Nephron (organoid): ENCODE measurements around the gene SYS1.

ENCODE experiments used
- H3K27ac Mint-ChIP-seq, 3 experiments: 2 replicates each; pipeline ENCODE4 v1.8.0; 2020; ENCODE audit warnings: mixed read lengths in 3 of 3, mild to moderate bottlenecking in 2 of 3, moderate library complexity in 1 of 3
- H3K27me3 Mint-ChIP-seq: 2 replicates; pipeline ENCODE4 v1.8.0; 2021; ENCODE audit warnings: low read depth, mild to moderate bottlenecking, moderate library complexity, mixed read lengths
- H3K36me3 Mint-ChIP-seq: 2 replicates; pipeline ENCODE4 v1.8.0; 2020; ENCODE audit warnings: low read depth, mixed read lengths
- H3K4me1 Mint-ChIP-seq: 2 replicates; pipeline ENCODE4 v1.8.0; 2020; ENCODE audit warnings: mixed read lengths
- H3K4me3 Mint-ChIP-seq, 3 experiments: 2 replicates each; pipeline ENCODE4 v1.8.0; 2020; ENCODE audit warnings: mild to moderate bottlenecking in 3 of 3, mixed read lengths in 3 of 3, moderate library complexity in 2 of 3
- H3K9me3 Mint-ChIP-seq: 2 replicates; pipeline ENCODE4 v1.8.0; 2020; ENCODE audit warnings: mixed read lengths
- CTCF ChIP-seq, 3 experiments: fragments of 200-600 bp; sonication (generic); IDR thresholded peaks; one replicate each; pipeline ENCODE4 v1.5.0; 2021; ENCODE audit warnings: antibody characterized with exemption in 3 of 3; ENCODE audit not compliant: unreplicated experiment in 3 of 3

SYS1 gene

GRCh38 chr20:45318386-45318939 is 44.5 kb upstream of the SYS1 start:
- no peaks in the 10 kb centered on the region for H3K4me1 Mint-ChIP-seq
- no peaks in the 10 kb centered on the region for H3K36me3 Mint-ChIP-seq
- H3K4me3 Mint-ChIP-seq: no peak overlapping the region
- no peak for TF ChIP-seq CTCF (IDR thresholded peaks at IDR 0.05; ENCODE audit: unreplicated experiment in 3 of 3)
- H3K27me3 Mint-ChIP-seq: peaks cover 7% of the 10 kb centered on the region
- no peaks in the 10 kb centered on the region for H3K9me3 Mint-ChIP-seq
- H3K27ac Mint-ChIP-seq: no peak overlapping the region

GRCh38 chr20:45318948-45319347 is 44.0 kb upstream of the SYS1 start:
- Mint-ChIP-seq H3K4me3 (no peak overlapping the region), H3K4me1 (no peaks in the 10 kb centered on the region), H3K36me3 (no peaks in the 10 kb centered on the region), H3K27me3 (peaks cover 4% of the 10 kb centered on the region), H3K27ac (no peak overlapping the region), H3K9me3 (no peaks in the 10 kb centered on the region)
- no peak for TF ChIP-seq CTCF (IDR thresholded peaks at IDR 0.05; ENCODE audit: unreplicated experiment in 3 of 3)

GRCh38 chr20:45320948-45321595 is 41.9 kb upstream of the SYS1 start:
- H3K4me1 Mint-ChIP-seq: no peaks in the 10 kb centered on the region
- H3K9me3 Mint-ChIP-seq: no peaks in the 10 kb centered on the region
- no peaks in the 10 kb centered on the region for H3K27me3 Mint-ChIP-seq
- TF ChIP-seq CTCF (IDR thresholded peaks at IDR 0.05; ENCODE audit: unreplicated experiment in 3 of 3): no peak
- H3K4me3 Mint-ChIP-seq: no peak overlapping the region
- H3K27ac Mint-ChIP-seq: no peak overlapping the region
- no peaks in the 10 kb centered on the region for H3K36me3 Mint-ChIP-seq

GRCh38 chr20:45322952-45323383 is 40.0 kb upstream of the SYS1 start:
- no peaks in the 10 kb centered on the region for H3K27me3 Mint-ChIP-seq
- no peaks in the 10 kb centered on the region for H3K9me3 Mint-ChIP-seq
- peaks cover 8% of the 10 kb centered on the region for H3K36me3 Mint-ChIP-seq
- H3K4me3 Mint-ChIP-seq: no peak overlapping the region
- peak in 1 of 3 experiments; percentile 19 for TF ChIP-seq CTCF (IDR thresholded peaks at IDR 0.05; ENCODE audit: unreplicated experiment in 3 of 3)
- no peak overlapping the region for H3K27ac Mint-ChIP-seq
- H3K4me1 Mint-ChIP-seq: no peaks in the 10 kb centered on the region

- Mint-ChIP-seq H3K9me3 (no peaks in the 10 kb centered on the region), H3K36me3 (peaks cover 8% of the 10 kb centered on the region), H3K27ac (no peak overlapping the region), H3K27me3 (no peaks in the 10 kb centered on the region), H3K4me1 (no peaks in the 10 kb centered on the region), H3K4me3 (no peak overlapping the region)
- no peak for TF ChIP-seq CTCF (IDR thresholded peaks at IDR 0.05; ENCODE audit: unreplicated experiment in 3 of 3)
Observed at GRCh38 chr20:45323731-45324130, 39.2 kb upstream of the SYS1 start.

GRCh38 chr20:45325371-45325770 is 37.6 kb upstream of the SYS1 start:
- TF ChIP-seq CTCF (IDR thresholded peaks at IDR 0.05; ENCODE audit: unreplicated experiment in 3 of 3): no peak
- Mint-ChIP-seq H3K4me1 (no peaks in the 10 kb centered on the region), H3K27me3 (no peaks in the 10 kb centered on the region), H3K27ac (peak overlapping the region in 2 of 3 experiments; percentile 17 to 72), H3K36me3 (peaks cover 16% of the 10 kb centered on the region), H3K9me3 (no peaks in the 10 kb centered on the region), H3K4me3 (no peak overlapping the region)
